ENCODE results near the gene TWNK. TPM values are rescaled to one million over a fixed set of nuclear protein-coding genes. Genes with fewer than 3 reads are reported as not detected.

The TWNK gene
- total RNA-seq, 3 donors from 2014 or later: 49.8 to 55.5 (median 55.5) TPM

DNA sequence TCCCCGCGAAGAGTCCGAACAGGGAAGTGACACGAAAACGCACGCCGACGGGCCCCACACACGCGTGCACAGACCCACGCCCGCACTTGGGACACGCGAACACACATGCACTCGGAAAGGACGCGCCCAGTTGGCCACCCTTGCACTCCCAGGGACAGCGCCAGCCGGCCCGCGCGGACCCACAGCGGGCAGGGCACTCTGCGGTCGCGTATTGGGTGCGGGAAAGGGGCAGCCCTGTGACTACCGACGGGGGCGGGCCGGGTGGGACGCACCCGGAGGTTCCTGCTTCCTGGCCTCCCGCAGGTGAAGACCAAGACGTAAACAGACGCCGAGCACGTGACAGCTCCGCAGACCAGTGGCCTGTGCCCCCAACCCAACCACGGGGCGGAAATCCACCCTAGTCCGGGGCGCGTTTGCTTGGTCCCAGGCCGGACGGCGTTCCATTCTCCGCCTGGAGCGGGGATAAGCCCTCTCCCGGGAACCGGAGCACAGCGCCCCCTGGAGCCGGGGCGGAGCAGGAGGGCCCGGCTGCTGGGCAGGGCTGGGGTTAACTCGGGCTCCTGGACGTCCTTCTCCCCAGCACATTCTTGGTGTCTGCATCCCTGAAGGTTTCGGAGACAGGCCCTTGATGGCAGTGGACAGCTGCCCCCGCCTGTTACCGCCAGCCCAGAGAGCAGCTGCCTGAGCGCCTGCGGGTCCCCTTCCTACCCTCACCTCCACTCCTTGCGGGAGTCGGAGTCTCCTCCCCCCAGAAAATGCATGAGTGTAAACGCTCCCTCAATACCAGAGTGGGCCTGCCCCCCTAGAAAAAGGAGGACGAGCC is 10.2 kb downstream of the TWNK start:
- Mint-ChIP-seq H3K4me3 (peak overlapping the region; percentile 87), H3K4me1 (ENCODE audit: low read depth) (peaks cover 32% of the 10 kb centered on the region), H3K9me3 (no peaks in the 10 kb centered on the region), H3K36me3 (ENCODE audit: insufficient read depth) (peaks cover 18% of the 10 kb centered on the region), H3K27me3 (ENCODE audit: low read depth) (no peaks in the 10 kb centered on the region)
- ATAC-seq (peak; percentile 49 to 52), DNase-seq (peak; percentile 63)

DNA sequence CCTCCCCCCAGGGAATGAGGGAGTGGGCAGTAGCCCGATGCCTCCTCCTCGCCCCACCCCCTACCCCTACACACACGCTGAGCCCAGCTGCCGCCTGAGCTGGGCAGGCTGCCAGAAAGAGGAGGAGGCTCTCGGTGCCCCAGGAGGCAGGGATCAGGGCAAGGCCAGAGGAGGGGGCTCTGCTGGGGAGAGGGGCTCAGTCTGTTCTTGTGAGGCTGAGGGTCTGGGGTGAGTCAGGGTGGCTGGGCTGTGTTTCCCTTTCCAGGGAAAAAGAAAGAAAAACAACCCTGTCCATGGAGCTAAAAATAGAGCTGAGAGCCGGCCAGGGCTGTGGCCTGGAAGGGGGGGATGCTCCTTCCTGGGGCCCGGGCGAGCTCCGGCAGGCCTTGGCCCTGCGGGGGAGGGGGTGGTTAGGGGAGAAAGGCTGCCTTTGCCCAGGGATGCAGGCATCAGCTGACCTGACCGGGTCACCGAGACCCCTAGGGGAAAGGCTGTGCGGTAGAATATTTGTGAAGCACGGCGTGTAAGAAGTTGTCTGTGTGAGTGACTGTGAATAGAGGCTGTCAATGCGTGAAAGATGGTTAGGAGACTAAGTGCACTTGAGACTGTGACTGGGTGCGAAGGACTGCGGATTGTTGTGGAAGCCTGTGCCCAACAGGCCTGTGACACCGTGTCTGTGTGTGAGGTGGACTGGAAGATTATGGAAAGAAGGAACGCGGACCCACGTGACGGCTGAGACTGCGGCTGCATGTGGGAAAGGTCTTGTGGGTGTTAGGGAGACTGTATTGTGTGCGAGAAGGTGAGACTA is 11.0 kb downstream of the TWNK start:
- ATAC-seq: peak; percentile 22 to 25
- DNase-seq: peak; percentile 60
- Mint-ChIP-seq H3K9me3 (no peaks in the 10 kb centered on the region), H3K4me3 (peak overlapping the region; percentile 87), H3K27me3 (ENCODE audit: low read depth) (no peaks in the 10 kb centered on the region), H3K36me3 (ENCODE audit: insufficient read depth) (peaks cover 13% of the 10 kb centered on the region), H3K4me1 (ENCODE audit: low read depth) (peaks cover 32% of the 10 kb centered on the region)

- peak overlapping the region; percentile 87 for H3K4me3 Mint-ChIP-seq
- no peaks in the 10 kb centered on the region for H3K27me3 Mint-ChIP-seq (ENCODE audit: low read depth)
- ATAC-seq: peak; percentile 67 to 73
- peaks cover 9% of the 10 kb centered on the region for H3K36me3 Mint-ChIP-seq (ENCODE audit: insufficient read depth)
- no peaks in the 10 kb centered on the region for H3K9me3 Mint-ChIP-seq
- peak; percentile 78 for DNase-seq
- peaks cover 32% of the 10 kb centered on the region for H3K4me1 Mint-ChIP-seq (ENCODE audit: low read depth)
Observed at GRCh38 chr10:100998991-100999741, 11.8 kb downstream of the TWNK start.

DNA sequence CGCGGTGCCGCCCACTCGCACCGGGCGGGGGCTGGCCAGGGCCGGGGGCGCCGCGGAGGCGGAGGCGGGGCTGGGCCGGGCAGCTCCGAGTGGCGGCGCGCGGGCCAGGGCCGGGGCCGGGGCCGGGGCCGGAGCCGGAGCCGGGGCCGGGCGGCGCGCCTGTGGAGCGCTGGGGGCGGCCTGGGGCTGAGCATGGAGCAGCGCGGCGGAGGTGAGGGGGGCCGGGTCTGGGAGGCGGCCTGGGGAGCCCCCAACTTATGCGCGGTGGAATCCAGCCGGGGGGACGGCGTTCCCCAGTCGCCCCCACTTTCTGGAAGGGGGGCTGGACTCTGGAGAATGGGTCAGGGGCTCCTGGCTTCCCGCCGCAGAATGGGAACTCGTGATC is 12.4 kb downstream of the TWNK start, which contains the start of gene LZTS2:
TSS of gene LZTS2 (plus strand) at position 67 of the 385 bp plus-strand sequence. CDS start 2,731 bp downstream, outside the sequence.
- peaks cover 32% of the 10 kb centered on the region for H3K4me1 Mint-ChIP-seq (ENCODE audit: low read depth)
- no peak for DNase-seq
- ATAC-seq: no peak
- H3K36me3 Mint-ChIP-seq (ENCODE audit: insufficient read depth): peaks cover 3% of the 10 kb centered on the region
- peak within 1 kb of the TSS; percentile 87 for H3K4me3 Mint-ChIP-seq
- H3K27me3 Mint-ChIP-seq (ENCODE audit: low read depth): no peaks in the 10 kb centered on the region
- no peaks in the 10 kb centered on the region for H3K9me3 Mint-ChIP-seq

DNA sequence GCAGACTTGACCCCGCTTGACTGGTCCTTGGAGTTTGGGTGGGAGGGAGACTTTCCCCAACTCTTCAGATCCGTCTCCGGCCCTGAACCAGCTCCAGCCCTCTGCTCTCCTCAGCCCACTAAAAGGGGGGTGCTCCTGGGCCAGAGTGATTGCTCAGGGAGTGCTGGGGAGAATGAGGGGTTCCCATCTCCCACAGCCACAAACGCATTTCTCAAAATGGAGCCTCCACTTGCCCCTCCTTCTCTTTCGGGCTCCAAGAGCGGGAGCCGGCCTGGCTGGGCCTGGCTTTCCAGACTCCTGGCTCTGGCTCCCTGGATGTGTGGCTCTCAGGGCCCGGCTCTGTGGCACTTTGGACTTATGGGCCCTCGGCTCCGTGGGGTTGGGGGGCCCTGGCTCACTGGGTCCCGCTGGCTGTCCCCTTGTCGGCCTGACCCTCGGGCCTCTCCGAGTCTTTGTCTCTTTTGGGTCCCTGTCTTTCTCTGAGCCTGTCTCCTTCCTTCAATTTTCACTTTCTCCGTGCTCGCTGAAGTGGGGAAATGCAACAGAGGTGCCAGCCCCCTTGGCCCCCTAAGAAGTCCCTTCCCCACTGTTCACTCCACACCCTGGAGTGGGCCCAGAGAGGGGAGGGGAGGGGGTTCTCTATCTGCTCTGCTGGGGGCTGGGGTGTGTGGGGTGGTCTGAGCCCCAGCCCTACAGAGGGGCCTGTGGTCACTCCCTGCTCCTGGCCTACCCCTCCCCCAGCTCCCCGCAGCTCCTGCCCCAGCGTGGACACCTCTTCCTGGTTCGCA is 13.0 kb downstream of the TWNK start:
- H3K9me3 Mint-ChIP-seq: no peaks in the 10 kb centered on the region
- no peak for DNase-seq
- no peak for ATAC-seq
- peak overlapping the region; percentile 81 for H3K4me3 Mint-ChIP-seq
- H3K4me1 Mint-ChIP-seq (ENCODE audit: low read depth): peaks cover 32% of the 10 kb centered on the region
- H3K36me3 Mint-ChIP-seq (ENCODE audit: insufficient read depth): peaks cover 4% of the 10 kb centered on the region
- no peaks in the 10 kb centered on the region for H3K27me3 Mint-ChIP-seq (ENCODE audit: low read depth)

DNA sequence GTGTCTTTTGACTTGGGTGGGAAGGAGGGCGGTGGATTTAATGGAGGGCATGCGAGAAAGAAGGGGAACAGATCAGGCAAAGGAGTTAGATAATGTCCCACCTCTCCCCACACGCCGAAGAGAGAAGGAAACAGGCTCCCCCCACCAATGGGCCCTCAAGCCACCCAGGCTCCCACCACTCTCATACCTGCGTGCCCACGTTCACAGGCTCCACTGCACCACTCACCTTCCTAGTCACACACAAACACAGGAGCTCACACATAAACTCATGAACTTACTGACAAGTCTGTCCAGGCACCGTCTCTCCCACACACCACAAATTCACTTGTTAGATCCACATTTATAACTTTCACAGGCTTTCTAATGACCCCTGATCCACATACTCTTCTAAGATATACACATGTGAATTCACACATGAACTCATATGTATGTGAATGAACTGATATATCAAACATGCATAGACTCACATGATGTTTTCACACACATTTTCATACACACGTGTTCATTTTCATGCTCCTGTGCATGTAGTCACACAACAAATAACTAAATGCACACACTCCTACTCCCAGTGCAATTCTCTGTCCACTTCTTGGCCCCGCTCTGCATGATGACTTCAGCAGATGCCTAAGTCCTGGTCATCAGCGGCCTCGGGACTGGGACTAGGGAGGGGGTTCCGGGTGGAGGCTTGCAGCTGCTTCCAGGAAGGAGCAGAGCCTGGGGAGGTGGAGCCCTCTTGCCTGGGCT is 13.7 kb downstream of the TWNK start:
- Mint-ChIP-seq H3K4me3 (peak overlapping the region; percentile 81), H3K9me3 (no peaks in the 10 kb centered on the region), H3K27me3 (ENCODE audit: low read depth) (no peaks in the 10 kb centered on the region), H3K4me1 (ENCODE audit: low read depth) (peaks cover 29% of the 10 kb centered on the region), H3K36me3 (ENCODE audit: insufficient read depth) (peaks cover 4% of the 10 kb centered on the region)
- DNase-seq (no peak), ATAC-seq (no peak)

DNA sequence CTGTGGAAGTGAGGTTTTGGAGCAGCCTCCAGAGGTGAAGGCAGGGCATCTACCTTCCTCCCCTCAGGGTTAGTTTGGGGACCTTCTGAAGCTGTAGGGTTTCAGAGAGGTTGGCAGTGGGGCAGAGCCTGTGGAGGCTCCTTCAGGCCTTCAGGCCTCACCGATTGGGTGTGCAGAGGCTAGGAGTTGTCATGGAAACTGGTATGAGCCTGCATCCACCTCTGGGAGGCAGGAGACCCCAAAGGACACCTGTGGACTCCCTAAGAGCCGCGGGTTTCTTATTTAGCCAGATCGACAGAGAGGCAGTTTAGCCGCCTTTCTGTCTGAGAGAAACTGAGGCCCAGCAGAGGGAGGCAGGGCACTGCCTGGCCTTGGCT is 14.3 kb downstream of the TWNK start:
- H3K27me3 Mint-ChIP-seq (ENCODE audit: low read depth): no peaks in the 10 kb centered on the region

DNA sequence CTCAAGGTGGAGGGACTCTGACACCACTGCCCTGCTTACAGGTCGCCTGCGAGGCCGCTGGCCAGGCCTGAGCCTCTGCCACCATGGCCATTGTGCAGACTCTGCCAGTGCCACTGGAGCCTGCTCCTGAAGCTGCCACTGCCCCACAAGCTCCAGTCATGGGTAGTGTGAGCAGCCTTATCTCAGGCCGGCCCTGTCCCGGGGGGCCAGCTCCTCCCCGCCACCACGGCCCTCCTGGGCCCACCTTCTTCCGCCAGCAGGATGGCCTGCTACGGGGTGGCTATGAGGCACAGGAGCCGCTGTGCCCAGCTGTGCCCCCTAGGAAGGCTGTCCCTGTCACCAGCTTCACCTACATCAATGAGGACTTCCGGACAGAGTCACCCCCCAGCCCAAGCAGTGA is 15.1 kb downstream of the TWNK start:
- Mint-ChIP-seq H3K9me3 (no peaks in the 10 kb centered on the region), H3K27me3 (ENCODE audit: low read depth) (no peaks in the 10 kb centered on the region), H3K4me1 (ENCODE audit: low read depth) (peaks cover 21% of the 10 kb centered on the region), H3K36me3 (ENCODE audit: insufficient read depth) (peaks cover 7% of the 10 kb centered on the region), H3K4me3 (no peak overlapping the region)
- no peak for ATAC-seq
- no peak for DNase-seq

More for the DNA sequence above, 14.3 kb downstream of the TWNK start:
- Mint-ChIP-seq H3K36me3 (ENCODE audit: insufficient read depth) (peaks cover 7% of the 10 kb centered on the region), H3K9me3 (no peaks in the 10 kb centered on the region), H3K4me3 (no peak overlapping the region), H3K4me1 (ENCODE audit: low read depth) (peaks cover 23% of the 10 kb centered on the region)
- no peak for ATAC-seq
- DNase-seq: no peak

DNA sequence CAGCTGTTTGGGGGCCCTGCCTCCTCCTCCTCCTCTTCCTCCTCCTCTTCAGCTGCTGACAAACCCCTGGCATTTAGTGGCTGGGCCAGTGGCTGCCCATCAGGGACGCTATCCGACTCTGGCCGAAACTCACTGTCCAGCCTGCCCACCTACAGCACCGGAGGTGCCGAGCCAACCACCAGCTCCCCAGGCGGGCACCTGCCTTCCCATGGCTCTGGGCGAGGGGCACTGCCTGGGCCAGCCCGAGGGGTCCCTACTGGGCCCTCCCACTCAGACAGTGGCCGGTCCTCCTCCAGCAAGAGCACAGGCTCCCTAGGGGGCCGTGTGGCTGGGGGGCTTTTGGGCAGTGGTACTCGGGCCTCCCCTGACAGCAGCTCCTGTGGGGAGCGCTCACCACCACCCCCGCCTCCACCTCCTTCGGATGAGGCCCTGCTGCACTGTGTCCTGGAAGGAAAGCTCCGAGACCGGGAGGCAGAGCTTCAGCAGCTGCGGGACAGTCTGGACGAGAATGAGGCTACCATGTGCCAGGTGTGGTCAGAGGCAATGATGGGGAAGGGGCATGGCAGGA is 16.4 kb downstream of the TWNK start:
- no peak overlapping the region for H3K4me3 Mint-ChIP-seq
- peaks cover 7% of the 10 kb centered on the region for H3K36me3 Mint-ChIP-seq (ENCODE audit: insufficient read depth)
- no peak for DNase-seq
- no peaks in the 10 kb centered on the region for H3K27me3 Mint-ChIP-seq (ENCODE audit: low read depth)
- H3K9me3 Mint-ChIP-seq: no peaks in the 10 kb centered on the region
- ATAC-seq: no peak
- peaks cover 11% of the 10 kb centered on the region for H3K4me1 Mint-ChIP-seq (ENCODE audit: low read depth)

GRCh38 chr10:101005361-101005760 is 18.0 kb downstream of the TWNK start:
- H3K36me3 Mint-ChIP-seq (ENCODE audit: insufficient read depth): peaks cover 7% of the 10 kb centered on the region
- H3K27me3 Mint-ChIP-seq (ENCODE audit: low read depth): no peaks in the 10 kb centered on the region
- peaks cover 6% of the 10 kb centered on the region for H3K4me1 Mint-ChIP-seq (ENCODE audit: low read depth)
- ATAC-seq: no peak
- H3K9me3 Mint-ChIP-seq: no peaks in the 10 kb centered on the region
- DNase-seq: no peak
- no peak overlapping the region for H3K4me3 Mint-ChIP-seq

- Mint-ChIP-seq H3K27me3 (ENCODE audit: low read depth) (no peaks in the 10 kb centered on the region), H3K9me3 (no peaks in the 10 kb centered on the region), H3K4me1 (ENCODE audit: low read depth) (peaks cover 3% of the 10 kb centered on the region), H3K4me3 (no peak overlapping the region), H3K36me3 (ENCODE audit: insufficient read depth) (peaks cover 5% of the 10 kb centered on the region)
- DNase-seq (no peak), ATAC-seq (no peak)
Observed at GRCh38 chr10:101005869-101006567, 18.7 kb downstream of the TWNK start.

DNA sequence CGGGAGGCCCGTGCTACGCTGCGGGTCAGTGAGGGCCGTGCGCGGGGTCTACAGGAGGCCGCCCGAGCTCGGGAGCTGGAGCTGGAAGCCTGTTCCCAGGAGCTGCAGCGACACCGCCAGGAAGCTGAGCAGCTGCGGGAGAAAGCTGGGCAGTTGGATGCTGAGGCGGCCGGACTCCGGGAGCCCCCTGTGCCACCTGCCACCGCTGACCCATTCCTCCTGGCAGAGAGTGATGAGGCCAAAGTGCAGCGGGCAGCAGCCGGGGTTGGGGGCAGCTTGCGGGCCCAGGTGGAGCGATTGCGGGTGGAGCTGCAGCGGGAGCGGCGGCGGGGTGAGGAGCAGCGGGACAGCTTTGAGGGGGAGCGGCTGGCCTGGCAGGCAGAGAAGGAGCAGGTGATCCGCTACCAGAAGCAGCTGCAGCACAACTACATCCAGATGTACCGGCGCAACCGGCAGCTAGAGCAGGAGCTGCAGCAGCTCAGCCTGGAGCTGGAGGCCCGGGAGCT is 19.3 kb downstream of the TWNK start:
- H3K27me3 Mint-ChIP-seq (ENCODE audit: low read depth): no peaks in the 10 kb centered on the region
- H3K9me3 Mint-ChIP-seq: no peaks in the 10 kb centered on the region
- H3K4me3 Mint-ChIP-seq: no peak overlapping the region
- DNase-seq (no peak), ATAC-seq (no peak)
- peaks cover 4% of the 10 kb centered on the region for H3K36me3 Mint-ChIP-seq (ENCODE audit: insufficient read depth)
- no peaks in the 10 kb centered on the region for H3K4me1 Mint-ChIP-seq (ENCODE audit: low read depth)
